Transverse colon (tissue), 4 donors: ENCODE data around the gene GFOD1.

ENCODE experiments used
- POLR2A ChIP-seq: fragments of 450-650 bp; IDR thresholded peaks from one replicate; pipeline ENCODE4 v1.6.1; 2016; ENCODE audit warnings: antibody characterized with exemption, mild to moderate bottlenecking, moderate library complexity
- POLR2AphosphoS5 ChIP-seq, 3 donors: sonication (generic); formaldehyde crosslinking; IDR thresholded peaks; one replicate each; pipeline ENCODE4 v1.6.1; 2016; ENCODE audit warnings: antibody characterized with exemption in 3 of 3
- TF ChIP-seq, protein P1 (sequence below), 5 experiments: fragments of 200-600 bp in 3 of 5; fragments of 450-650 bp in 2 of 5; sonication (generic) in 3 of 5; IDR thresholded peaks; 1 replicate in 2 of 5; 2 replicates in 3 of 5; pipeline ENCODE4 v1.5.1; 2016 to 2017; ENCODE audit warnings: antibody characterized with exemption in 5 of 5, inconsistent platforms in 3 of 5, mild to moderate bottlenecking in 2 of 5, moderate library complexity in 1 of 5

DNA sequence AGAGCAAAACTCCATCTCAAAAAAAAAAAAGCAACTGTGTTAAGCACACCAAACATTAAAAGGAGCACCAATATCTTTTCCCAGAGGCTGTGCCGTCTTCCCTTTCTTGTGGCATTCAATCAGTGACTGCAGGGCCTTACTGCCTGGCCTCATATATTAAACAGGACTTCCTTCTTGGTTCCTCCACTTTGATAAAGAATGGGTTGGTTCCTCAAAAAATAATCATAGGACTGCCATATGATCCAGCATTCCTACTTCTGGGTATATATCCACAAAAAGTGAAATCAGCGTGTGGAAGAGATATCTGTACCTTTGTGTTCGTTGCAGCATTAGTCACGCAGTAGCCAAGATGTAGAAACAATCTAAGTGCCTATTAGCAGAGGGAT, 40.3 kb upstream of the GFOD1 start:
- TF ChIP-seq, protein P1, sequence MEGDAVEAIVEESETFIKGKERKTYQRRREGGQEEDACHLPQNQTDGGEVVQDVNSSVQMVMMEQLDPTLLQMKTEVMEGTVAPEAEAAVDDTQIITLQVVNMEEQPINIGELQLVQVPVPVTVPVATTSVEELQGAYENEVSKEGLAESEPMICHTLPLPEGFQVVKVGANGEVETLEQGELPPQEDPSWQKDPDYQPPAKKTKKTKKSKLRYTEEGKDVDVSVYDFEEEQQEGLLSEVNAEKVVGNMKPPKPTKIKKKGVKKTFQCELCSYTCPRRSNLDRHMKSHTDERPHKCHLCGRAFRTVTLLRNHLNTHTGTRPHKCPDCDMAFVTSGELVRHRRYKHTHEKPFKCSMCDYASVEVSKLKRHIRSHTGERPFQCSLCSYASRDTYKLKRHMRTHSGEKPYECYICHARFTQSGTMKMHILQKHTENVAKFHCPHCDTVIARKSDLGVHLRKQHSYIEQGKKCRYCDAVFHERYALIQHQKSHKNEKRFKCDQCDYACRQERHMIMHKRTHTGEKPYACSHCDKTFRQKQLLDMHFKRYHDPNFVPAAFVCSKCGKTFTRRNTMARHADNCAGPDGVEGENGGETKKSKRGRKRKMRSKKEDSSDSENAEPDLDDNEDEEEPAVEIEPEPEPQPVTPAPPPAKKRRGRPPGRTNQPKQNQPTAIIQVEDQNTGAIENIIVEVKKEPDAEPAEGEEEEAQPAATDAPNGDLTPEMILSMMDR (IDR thresholded peaks at IDR 0.05) = no peak
- no peak for TF ChIP-seq POLR2AphosphoS5 (IDR thresholded peaks at IDR 0.05)
- no peak for TF ChIP-seq POLR2A
